HG03571 (cell line): Measurements from ENCODE around the gene MAGEA6.
"Not testable (repeated sequence)": the region's sequence is repeated elsewhere in the genome, so short reads cannot be mapped to it uniquely, and the experiment has no call there.

ENCODE experiments used
- ATAC-seq: cut with Tn5 transposase; IDR thresholded peaks from one replicate; pipeline ENCODE4 v1.9.1; 2021; ENCODE audit not compliant: unreplicated experiment

The MAGEA6 gene

DNA sequence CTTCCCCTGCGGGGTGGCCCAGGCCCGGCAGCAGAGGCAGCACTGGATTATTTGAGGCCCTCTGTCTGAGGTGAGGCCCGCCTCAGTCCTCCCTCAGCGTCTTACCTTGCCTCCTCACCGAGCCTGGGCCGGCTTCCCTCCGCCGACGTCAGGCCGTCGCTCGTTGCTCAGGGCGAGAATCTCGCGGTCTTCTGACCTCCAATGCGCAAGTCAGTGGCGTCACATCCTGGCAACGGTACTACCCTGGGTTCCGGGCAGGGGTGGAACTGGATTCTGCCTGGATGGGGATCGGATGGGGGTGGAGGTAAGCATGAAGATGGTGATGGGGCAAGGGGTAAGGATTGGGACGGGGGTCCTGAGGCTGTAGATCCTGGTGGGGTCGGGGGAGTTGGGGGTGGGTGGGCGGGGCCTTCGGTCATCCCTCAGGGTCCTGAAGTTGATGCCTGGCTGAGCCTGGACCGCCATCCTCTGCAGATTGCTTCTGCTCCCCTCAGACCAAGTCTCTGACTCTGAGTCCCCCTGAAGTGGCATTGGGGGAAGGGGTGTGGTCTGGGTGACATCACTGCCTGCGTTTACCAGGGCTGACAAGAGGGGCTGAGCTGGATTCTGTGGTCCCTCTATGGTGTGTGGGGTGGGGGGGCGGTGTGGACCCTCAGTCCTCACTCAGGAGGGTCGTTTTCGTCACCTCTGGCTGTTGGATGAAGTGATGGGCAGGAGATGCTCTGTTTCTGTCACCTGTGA lies at the start of gene MAGEA6:
Gene MAGEA6, minus strand, starts transcription at position 141 of the 741 bp plus-strand sequence. CDS start 2,039 bp downstream, outside the sequence.
- not testable (repeated sequence) for ATAC-seq

GRCh38 chrX:152819266-152819665 lies 49.8 kb upstream of the MAGEA6 start:
- no peak for ATAC-seq

DNA sequence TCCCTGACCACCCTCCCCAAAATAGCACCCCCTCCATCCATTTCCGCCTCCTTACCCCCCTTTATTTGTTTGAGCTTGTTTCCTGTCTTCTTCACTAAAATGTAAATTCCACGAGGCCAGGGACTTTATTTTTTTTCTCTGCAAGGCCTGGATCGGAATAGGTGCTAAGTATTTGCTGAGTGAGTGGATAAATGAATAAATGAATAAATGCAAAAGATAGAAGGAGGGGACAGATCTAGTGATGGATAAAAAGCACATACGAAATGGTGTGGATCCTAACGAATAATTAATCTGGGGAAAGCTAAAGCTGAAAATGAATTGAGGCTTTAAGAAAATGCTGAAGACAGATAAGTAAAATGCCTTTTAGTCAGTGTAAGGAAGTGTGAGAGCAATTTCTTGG lies 48.9 kb upstream of the MAGEA6 start:
- no peak for ATAC-seq

- no peak for ATAC-seq
Observed at GRCh38 chrX:152817078-152817764, 47.7 kb upstream of the MAGEA6 start.

- no peak for ATAC-seq
Observed at GRCh38 chrX:152814048-152814447, 44.6 kb upstream of the MAGEA6 start.

- no peak for ATAC-seq
Observed at GRCh38 chrX:152813206-152813605, 43.7 kb upstream of the MAGEA6 start.

DNA sequence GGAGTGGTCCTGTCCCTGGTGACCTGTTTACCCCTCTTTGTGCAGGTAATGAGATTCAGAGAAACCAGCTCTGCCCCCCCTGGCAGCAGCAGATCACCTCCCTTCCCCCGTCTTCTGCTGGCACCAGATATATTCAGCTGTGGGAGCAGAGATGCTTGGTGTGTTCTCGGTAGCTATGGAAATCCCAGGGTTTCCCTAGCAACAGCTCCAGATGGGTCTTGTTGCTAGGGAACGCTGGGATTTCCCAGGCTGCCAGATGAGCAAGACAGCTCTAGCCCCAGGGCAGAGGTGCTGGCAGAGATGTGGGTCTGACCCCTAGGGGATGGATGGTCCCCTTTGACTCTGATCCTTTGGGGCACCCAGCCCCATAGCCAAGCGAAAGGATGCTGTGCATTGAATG lies 40.9 kb upstream of the MAGEA6 start:
- ATAC-seq = no peak

DNA sequence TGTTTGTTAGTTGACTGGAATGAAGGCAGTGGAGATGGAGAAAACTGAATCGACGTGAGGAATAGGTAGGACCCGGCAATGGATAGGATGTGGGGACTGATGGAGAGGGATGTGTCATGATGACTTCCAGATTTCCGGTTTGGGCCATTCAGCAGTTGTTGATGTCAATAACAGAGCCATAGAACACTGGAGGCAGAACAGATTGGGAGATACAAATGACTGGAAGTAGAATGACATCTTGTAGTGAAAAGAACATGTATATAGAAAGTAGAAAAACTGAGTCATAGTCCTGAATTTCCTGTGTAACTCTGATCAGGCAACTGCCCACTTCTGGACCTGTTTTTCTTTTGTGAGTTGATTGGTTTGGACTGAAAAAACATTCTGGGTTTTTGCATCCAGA lies 36.5 kb upstream of the MAGEA6 start:
- no peak for ATAC-seq

DNA sequence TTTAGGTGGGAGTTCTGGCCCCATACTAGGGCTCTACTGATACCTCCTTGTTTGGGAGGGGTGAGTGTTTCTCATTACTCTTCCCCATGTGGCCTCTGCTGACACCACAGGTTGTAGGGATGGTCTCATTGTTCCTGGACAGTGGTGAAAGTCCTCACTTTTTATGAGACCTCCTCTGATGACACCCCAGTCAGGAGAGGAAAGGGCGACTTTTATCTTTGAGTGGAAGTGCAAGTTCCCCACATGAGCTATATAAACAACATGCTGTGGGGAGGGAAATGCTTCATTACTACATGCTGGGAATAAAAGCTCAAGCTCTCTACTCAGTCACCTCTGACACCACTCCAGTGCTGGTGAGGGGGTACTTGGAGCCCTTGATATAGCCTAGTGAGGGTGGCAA lies 29.5 kb upstream of the MAGEA6 start:
- ATAC-seq = no peak

DNA sequence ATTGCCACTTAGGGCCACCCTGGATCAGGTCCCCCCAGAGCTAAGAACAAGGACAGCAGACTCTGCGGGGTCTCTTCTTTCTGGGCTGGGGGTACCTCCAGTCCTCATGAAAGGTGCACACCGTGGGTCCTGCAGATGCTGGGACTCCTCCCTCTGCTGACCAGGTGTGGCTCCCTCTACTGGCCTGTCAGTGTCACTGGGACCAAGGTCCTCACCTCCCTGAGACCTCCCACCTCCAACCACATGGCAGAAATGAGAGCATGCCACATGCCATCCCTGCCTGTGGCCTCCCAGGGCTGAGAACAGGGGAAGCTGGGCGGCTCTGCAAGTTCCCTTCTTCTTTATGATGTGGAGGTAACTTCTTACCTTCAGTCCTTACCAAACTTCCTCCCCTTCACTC lies 17.6 kb upstream of the MAGEA6 start:
- not testable (repeated sequence) for ATAC-seq

DNA sequence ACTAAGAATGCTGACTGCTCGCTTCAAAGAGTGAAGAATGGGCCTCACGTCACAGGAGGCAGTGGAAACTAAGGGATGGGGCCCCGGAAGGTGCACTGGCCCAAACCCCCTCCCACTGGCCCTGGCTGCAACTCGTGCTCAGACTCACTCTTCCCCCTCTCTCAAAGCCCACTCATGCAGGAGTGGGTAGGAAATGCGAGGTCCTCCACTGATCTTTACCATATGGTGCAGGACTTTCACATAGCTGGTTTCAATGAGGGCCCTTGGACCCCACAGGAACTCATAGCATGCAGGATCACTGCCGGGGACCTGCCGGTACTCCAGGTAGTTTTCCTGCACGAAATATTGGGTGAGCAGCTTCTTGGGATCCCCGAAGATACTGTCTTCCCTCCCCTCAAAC lies 2.9 kb downstream of the MAGEA6 start:
- not testable (repeated sequence) for ATAC-seq

GRCh38 chrX:152761582-152761981 lies 7.9 kb downstream of the MAGEA6 start:
- ATAC-seq = not testable (repeated sequence)

GRCh38 chrX:152759544-152759943 lies 9.9 kb downstream of the MAGEA6 start:
- ATAC-seq = not testable (repeated sequence)

DNA sequence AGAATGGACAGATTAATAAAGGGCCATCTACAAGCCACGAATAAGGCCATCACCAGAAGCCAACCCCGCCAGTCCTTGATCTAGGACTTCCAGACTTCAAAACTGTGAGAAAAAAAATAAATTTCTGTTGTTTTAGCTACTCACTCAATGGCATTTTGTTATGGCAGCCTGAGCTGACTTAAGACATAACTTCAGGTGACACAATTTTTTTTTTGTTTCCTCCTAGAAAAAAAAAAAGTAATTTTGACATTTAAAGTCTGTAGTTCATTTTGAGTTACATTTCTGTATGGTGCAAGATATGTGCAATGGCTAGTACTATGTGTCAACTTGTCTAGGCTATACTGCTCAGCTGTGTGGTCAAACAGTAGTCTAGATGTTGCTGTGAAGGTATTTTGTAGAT lies 10.6 kb downstream of the MAGEA6 start, which contains the start of gene CSAG3:
Gene CSAG3, plus strand, starts transcription at position 301 of the 400 bp plus-strand sequence.
- not testable (repeated sequence) for ATAC-seq

- not testable (repeated sequence) for ATAC-seq
Observed at GRCh38 chrX:152754871-152755270, 14.6 kb downstream of the MAGEA6 start.

- not testable (repeated sequence) for ATAC-seq
Observed at GRCh38 chrX:152753686-152754650, 15.5 kb downstream of the MAGEA6 start, which contains the start of gene MAGEA2. MAGEA2 (minus strand) TSS chrX:152753842; CDS start chrX:152751363, 2,479 bp downstream.

DNA sequence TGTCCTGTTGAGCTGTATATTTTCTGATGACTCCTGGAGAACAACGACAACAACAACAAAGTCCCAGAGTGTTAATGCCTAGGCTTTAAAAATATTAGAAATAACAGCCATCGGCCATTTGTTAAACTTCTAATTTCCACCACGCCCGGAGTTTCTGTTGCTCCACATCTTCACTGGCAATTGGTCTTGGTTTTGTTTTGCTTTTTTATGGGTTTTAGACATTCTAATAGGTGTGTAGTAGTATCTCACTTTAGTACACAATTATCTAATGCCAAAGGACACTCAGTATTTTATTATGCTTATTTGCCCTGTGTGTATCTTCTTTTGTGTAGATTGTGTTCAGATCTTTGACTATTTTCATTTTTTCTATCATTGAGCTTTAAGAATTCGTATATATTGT lies 30.9 kb downstream of the MAGEA6 start:
- no peak for ATAC-seq

- not testable (repeated sequence) for ATAC-seq
Observed at GRCh38 chrX:152736528-152736927, 33.0 kb downstream of the MAGEA6 start.

- ATAC-seq = no peak
Observed at GRCh38 chrX:152735860-152736511, 33.5 kb downstream of the MAGEA6 start.

- ATAC-seq = no peak
Observed at GRCh38 chrX:152735101-152735500, 34.4 kb downstream of the MAGEA6 start.
